ENCODE measurements around the gene ZNF675.
"Not testable (repeated sequence)": the region's sequence is repeated elsewhere in the genome, so short reads cannot be mapped to it uniquely, and the experiment has no call there.

DNA sequence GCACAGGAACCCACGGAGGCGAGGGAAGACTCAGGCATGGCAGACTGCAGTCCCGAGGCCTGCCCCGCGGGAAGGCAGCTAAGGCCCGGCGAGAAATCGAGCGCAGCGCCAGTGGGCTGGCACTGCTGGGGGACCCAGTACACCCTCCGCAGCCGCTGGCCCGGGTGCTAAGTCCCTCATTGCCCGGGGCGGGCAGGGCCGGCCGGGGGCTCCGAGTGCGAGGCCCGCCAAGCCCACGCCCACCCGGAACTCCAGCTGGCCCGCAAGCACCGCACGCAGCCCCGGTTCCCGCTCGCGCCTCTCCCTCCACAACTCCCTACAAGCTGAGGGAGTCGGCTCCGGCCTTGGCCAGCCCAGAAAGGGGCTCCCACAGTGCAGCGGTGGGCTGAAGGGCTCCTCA is 18.4 kb downstream of the ZNF675 start:
- TF ChIP-seq CTCF, EP300 (IDR thresholded peaks at IDR 0.05): not testable (repeated sequence)
